ENCODE results near the gene NOL6. TPM values are rescaled to one million over a fixed set of nuclear protein-coding genes. Genes with fewer than 3 reads are reported as not detected.

NOL6 gene
- total RNA-seq, 1 experiment from 2014 or later = 36.4 TPM

GRCh38 chr9:33460854-33461253, 12.9 kb downstream of the NOL6 start:
- no TSS peak for BruUV-seq (replicated peaks)
- ATAC-seq (no peak), DNase-seq (ENCODE audit: low read depth, low spot score) (no peak)
- no peaks in the 10 kb centered on the region for H3K9me2 ChIP-seq (ENCODE audit: insufficient read depth)
- TF ChIP-seq POLR2A (IDR thresholded peaks at IDR 0.05; ENCODE audit: borderline replicate concordance, extremely low read depth, insufficient read depth, insufficient read length) = no peak
- no peak for TF ChIP-seq REST (IDR thresholded peaks at IDR 0.05; ENCODE audit: low read depth)
- TF ChIP-seq ELF1 (IDR thresholded peaks at IDR 0.05; ENCODE audit: borderline replicate concordance, low read depth) = no peak
- no peak for TF ChIP-seq SRF (IDR thresholded peaks at IDR 0.05; ENCODE audit: low read depth)
- TF ChIP-seq SIN3A (IDR thresholded peaks at IDR 0.05; ENCODE audit: low read depth) = no peak
- H3K4me2 ChIP-seq (ENCODE audit: low read length) = no peak overlapping the region
- intact Hi-C loops (cut with micrococcal nuclease) = no loop called here
- RAD21 ChIA-PET (ENCODE audit: low non-redundant PET in 1 of 2, low total read pairs in 2 of 2, uncharacterized antibody in 2 of 2, unreplicated experiment in 2 of 2) = no interaction called here
- H2AFZ ChIP-seq (ENCODE audit: low read depth, low read length, poor library complexity, severe bottlenecking) = no peak overlapping the region
- no peaks in the 10 kb centered on the region for H3K79me2 ChIP-seq (ENCODE audit: insufficient read depth, low read length)
- no peak overlapping the region for H3K9ac ChIP-seq (ENCODE audit: low read length)
- H3K27me3 ChIP-seq (ENCODE audit: insufficient read depth, low read length) = no peaks in the 10 kb centered on the region
- no peak overlapping the region for H3K4me3 ChIP-seq (replicated peaks in 1 of 2; ENCODE audit: low read depth in 1 of 2, low read length in 2 of 2)
- no peaks in the 10 kb centered on the region for H4K20me1 ChIP-seq (ENCODE audit: insufficient read depth)
- H3K4me1 ChIP-seq (ENCODE audit: control insufficient read depth in 1 of 2, insufficient read depth in 2 of 2, low read length in 2 of 2) = peaks cover 29 to 52% of the 10 kb centered on the region in 2 experiments
- no peaks in the 10 kb centered on the region for H3K9me3 ChIP-seq (ENCODE audit: control insufficient read depth in 1 of 2, insufficient read depth in 1 of 2, low read depth in 1 of 2, low read length in 2 of 2)
- no peak overlapping the region for H3K27ac ChIP-seq (ENCODE audit: low read depth, low read length)
- CTCF ChIA-PET = interaction anchor here (1.4 to 1.9 kb wide), 3 partner anchors 13 to 86 kb away, joined by 3 to 4 read pairs (median 4); partner anchors contain the start of gene NOL6
- H3K36me3 ChIP-seq (ENCODE audit: control insufficient read depth in 1 of 2, insufficient read depth in 2 of 2, low read length in 2 of 2) = peaks cover 22 to 45% of the 10 kb centered on the region in 2 experiments
- POLR2A ChIA-PET = interaction anchor here (0.8 to 4.4 kb wide), 2 partner anchors 13 to 57 kb away, joined by 3 to 27 read pairs; partner anchors contain the start of gene NOL6

GRCh38 chr9:33459115-33459514, 14.6 kb downstream of the NOL6 start:
- DNase-seq (ENCODE audit: low read depth, low spot score) (no peak), ATAC-seq (peak; percentile 13; the same call in 1 of the 2 replicates)
- TF ChIP-seq CTCF (IDR thresholded peaks at IDR 0.05 in 2 of 3, conservative IDR thresholded peaks at IDR 0.05 in 1 of 3; ENCODE audit: borderline replicate concordance in 1 of 3, insufficient read depth in 1 of 3, low read depth in 2 of 3, low read length in 2 of 3) (no peak), ELF1 (IDR thresholded peaks at IDR 0.05; ENCODE audit: borderline replicate concordance, low read depth) (no peak)
- Histone ChIP-seq H3K4me3 (replicated peaks in 1 of 2; ENCODE audit: low read depth in 1 of 2, low read length in 2 of 2) (no peak overlapping the region), H3K9ac (ENCODE audit: low read length) (peak overlapping the region; percentile 32), H3K27ac (ENCODE audit: low read depth, low read length) (peak overlapping the region; percentile 86), H3K79me2 (ENCODE audit: insufficient read depth, low read length) (no peaks in the 10 kb centered on the region), H3K9me3 (ENCODE audit: control insufficient read depth in 1 of 2, insufficient read depth in 1 of 2, low read depth in 1 of 2, low read length in 2 of 2) (no peaks in the 10 kb centered on the region), H2AFZ (ENCODE audit: low read depth, low read length, poor library complexity, severe bottlenecking) (no peak overlapping the region), H4K20me1 (ENCODE audit: insufficient read depth) (no peaks in the 10 kb centered on the region), H3K9me2 (ENCODE audit: insufficient read depth) (no peaks in the 10 kb centered on the region), H3K4me2 (ENCODE audit: low read length) (peak overlapping the region; percentile 70), H3K4me1 (ENCODE audit: control insufficient read depth in 1 of 2, insufficient read depth in 2 of 2, low read length in 2 of 2) (peaks cover 34 to 61% of the 10 kb centered on the region in 2 experiments), H3K36me3 (ENCODE audit: control insufficient read depth in 1 of 2, insufficient read depth in 2 of 2, low read length in 2 of 2) (peaks cover 9 to 27% of the 10 kb centered on the region in 2 experiments; a peak in 2 of 4 replicates), H3K27me3 (ENCODE audit: insufficient read depth, low read length) (no peaks in the 10 kb centered on the region)
- ChIA-PET POLR2A (interaction anchor here (1.1 to 4.4 kb wide), 2 partner anchors 15 to 169 kb away, joined by 3 to 27 read pairs; partner anchors contain the start of genes NFX1 and NOL6), CTCF (interaction anchor here (0.6 to 2.6 kb wide), 4 partner anchors 8 to 43 kb away, joined by 3 to 10 read pairs (median 3); partner anchors contain the start of gene AQP3), RAD21 (ENCODE audit: low non-redundant PET in 1 of 2, low total read pairs in 2 of 2, uncharacterized antibody in 2 of 2, unreplicated experiment in 2 of 2) (no interaction called here)
- BruUV-seq (replicated peaks) = no TSS peak
- intact Hi-C loops (cut with micrococcal nuclease) = no loop called here

Measured in HCT116 (cell line).